Activated CD4-positive, alpha-beta T cell treated with anti-CD3 and anti-CD28 coated beads, Interleukin-2, amount 10 ng/mL, durations not matched to agents 7 days and 5 days (primary cell): ENCODE measurements around the gene PAX8. TPM values are rescaled to one million over a fixed set of nuclear protein-coding genes. Genes with fewer than 3 reads are reported as not detected.

Experiments
- CTCF ChIA-PET: fragments of 350-600 bp; sonication (Branson Sonifier 250); formaldehyde crosslinking; loops from one replicate; lab custom pipeline; 2021; ENCODE audit warnings: antibody characterized with exemption; lab: Charles Lee
- POLR2A ChIA-PET: fragments of 350-600 bp; sonication (Branson Sonifier 250); formaldehyde crosslinking; loops from one replicate; lab custom pipeline; 2021; ENCODE audit warnings: antibody characterized with exemption; lab: Charles Lee
- DNase-seq: peaks from one replicate; pipeline ENCODE4 v3.0.0-alpha.2; 2020
- H3K27ac Mint-ChIP-seq: one replicate; pipeline ENCODE4 v1.8.0; 2021; ENCODE audit warnings: mild to moderate bottlenecking, moderate library complexity, mixed read lengths
- H3K27me3 Mint-ChIP-seq: one replicate; pipeline ENCODE4 v1.8.0; 2021; ENCODE audit warnings: mixed read lengths
- H3K36me3 Mint-ChIP-seq: one replicate; pipeline ENCODE4 v1.8.0; 2021; ENCODE audit warnings: low read depth, mixed read lengths
- H3K4me1 Mint-ChIP-seq: one replicate; pipeline ENCODE4 v1.8.0; 2021; ENCODE audit warnings: mixed read lengths
- H3K4me3 Mint-ChIP-seq: one replicate; pipeline ENCODE4 v1.8.0; 2021; ENCODE audit warnings: mild to moderate bottlenecking, moderate library complexity, mixed read lengths
- H3K9me3 Mint-ChIP-seq: one replicate; pipeline ENCODE4 v1.8.0; 2021; ENCODE audit warnings: mixed read lengths
- total RNA-seq, 2 experiments: library from RNA; stranded (reverse); gene quantifications; one replicate each; pipeline ENCODE4 v1.2.3, GENCODE V29; 2021

Gene PAX8
- total RNA-seq, 2 experiments from 2014 or later, result 0.69 to 0.74 TPM

DNA sequence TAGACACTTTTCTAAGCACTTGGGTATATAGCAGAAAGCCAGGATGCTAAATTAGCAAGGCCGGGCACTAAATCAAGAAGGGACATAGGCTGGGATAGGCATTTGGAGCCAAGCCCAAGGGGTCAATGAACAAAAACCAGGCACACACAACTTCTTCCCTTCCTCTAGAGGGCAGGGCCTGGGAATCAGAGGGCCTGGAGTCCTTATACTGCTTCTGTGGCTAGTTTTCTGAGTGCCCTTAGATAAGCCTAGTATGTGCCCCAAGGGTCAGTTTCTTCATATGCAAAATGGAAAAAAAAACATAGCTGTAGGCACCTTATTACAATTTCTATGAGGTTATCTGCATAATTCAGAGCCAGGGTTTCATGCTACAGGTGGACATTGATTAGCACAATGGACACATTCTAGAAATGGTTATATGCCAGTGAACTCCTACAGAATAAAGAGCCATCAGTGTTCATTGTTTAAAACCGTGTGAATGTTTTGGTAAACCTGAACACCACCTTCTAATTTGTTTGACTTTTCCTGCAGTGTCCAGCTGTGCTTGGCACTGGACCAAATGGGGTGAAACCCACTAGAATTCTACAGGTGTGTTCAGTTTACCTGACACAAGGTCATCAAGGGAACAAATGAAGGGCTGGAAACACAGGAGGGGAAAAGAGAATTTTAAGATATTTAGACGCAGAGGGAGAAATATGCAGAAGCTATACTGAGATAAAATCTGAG is 49.6 kb downstream of the PAX8 start:
- Mint-ChIP-seq H3K27ac (no peak overlapping the region), H3K4me1 (peaks cover 27% of the 10 kb centered on the region), H3K9me3 (no peaks in the 10 kb centered on the region), H3K27me3 (peaks cover 2% of the 10 kb centered on the region), H3K4me3 (no peak overlapping the region), H3K36me3 (no peaks in the 10 kb centered on the region)
- ChIA-PET POLR2A (no interaction called here), CTCF (interaction anchor here (0.9 to 2.2 kb wide), 3 partner anchors 17 to 92 kb away, joined by 3 to 6 read pairs (median 3); no protein-coding TSS in a partner anchor)
- no peak for DNase-seq

GRCh38 chr2:113228351-113228750 is 50.4 kb downstream of the PAX8 start:
- no peaks in the 10 kb centered on the region for H3K36me3 Mint-ChIP-seq
- CTCF ChIA-PET, result interaction anchor here (0.9 to 1.2 kb wide), 2 partner anchors 21 to 43 kb away, joined by 3 to 4 read pairs; no protein-coding TSS in a partner anchor
- H3K4me1 Mint-ChIP-seq, result peaks cover 25% of the 10 kb centered on the region
- POLR2A ChIA-PET, result no interaction called here
- peaks cover 2% of the 10 kb centered on the region for H3K27me3 Mint-ChIP-seq
- no peak overlapping the region for H3K27ac Mint-ChIP-seq
- H3K4me3 Mint-ChIP-seq, result no peak overlapping the region
- DNase-seq, result no peak
- no peaks in the 10 kb centered on the region for H3K9me3 Mint-ChIP-seq

- ChIA-PET CTCF (interaction anchor here (0.9 to 1.4 kb wide), 3 partner anchors 11 to 43 kb away, joined by 3 to 8 read pairs (median 4); no protein-coding TSS in a partner anchor), POLR2A (no interaction called here)
- no peak for DNase-seq
- Mint-ChIP-seq H3K9me3 (no peaks in the 10 kb centered on the region), H3K27ac (no peak overlapping the region), H3K27me3 (peaks cover 2% of the 10 kb centered on the region), H3K36me3 (no peaks in the 10 kb centered on the region), H3K4me1 (peaks cover 25% of the 10 kb centered on the region), H3K4me3 (no peak overlapping the region)
These were observed 51.0 kb downstream of the PAX8 start for GRCh38 chr2:113227698-113228097.

- no peaks in the 10 kb centered on the region for H3K36me3 Mint-ChIP-seq
- H3K27me3 Mint-ChIP-seq, result peaks cover 2% of the 10 kb centered on the region
- no peaks in the 10 kb centered on the region for H3K9me3 Mint-ChIP-seq
- no peak overlapping the region for H3K27ac Mint-ChIP-seq
- ChIA-PET POLR2A (no interaction called here), CTCF (interaction anchor here (0.9 to 1.4 kb wide), 3 partner anchors 10 to 44 kb away, joined by 3 to 8 read pairs (median 4); no protein-coding TSS in a partner anchor)
- DNase-seq, result no peak
- no peak overlapping the region for H3K4me3 Mint-ChIP-seq
- H3K4me1 Mint-ChIP-seq, result peaks cover 25% of the 10 kb centered on the region
These were observed 51.4 kb downstream of the PAX8 start for GRCh38 chr2:113227290-113227689.

DNA sequence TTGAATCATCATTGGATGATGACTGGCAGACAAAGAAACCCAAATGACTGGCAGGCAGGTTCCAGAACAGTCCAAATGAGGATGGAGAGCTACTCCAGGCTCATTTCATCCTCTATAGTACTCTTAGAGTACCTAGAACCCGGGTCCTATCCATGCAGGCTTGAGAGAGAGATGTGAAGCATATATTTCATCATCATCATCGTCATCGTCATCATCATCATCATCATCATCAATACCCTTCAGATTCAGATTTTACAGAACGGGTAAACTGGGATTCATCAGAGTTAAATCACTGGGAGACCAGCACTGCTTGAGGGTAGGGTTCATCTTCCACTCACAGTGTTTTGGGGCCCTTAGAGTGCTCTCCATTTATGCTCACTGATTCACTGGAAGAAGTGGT is 52.3 kb downstream of the PAX8 start:
- no peak overlapping the region for H3K27ac Mint-ChIP-seq
- DNase-seq, result no peak
- H3K9me3 Mint-ChIP-seq, result no peaks in the 10 kb centered on the region
- no peaks in the 10 kb centered on the region for H3K36me3 Mint-ChIP-seq
- POLR2A ChIA-PET, result no interaction called here
- CTCF ChIA-PET, result interaction anchor here (0.8 to 1.4 kb wide), 4 partner anchors 10 to 146 kb away, joined by 3 to 8 read pairs (median 4); no protein-coding TSS in a partner anchor
- peaks cover 25% of the 10 kb centered on the region for H3K4me1 Mint-ChIP-seq
- peaks cover 4% of the 10 kb centered on the region for H3K27me3 Mint-ChIP-seq
- no peak overlapping the region for H3K4me3 Mint-ChIP-seq

- Mint-ChIP-seq H3K27me3 (peaks cover 4% of the 10 kb centered on the region), H3K36me3 (no peaks in the 10 kb centered on the region), H3K4me3 (no peak overlapping the region), H3K4me1 (peaks cover 18% of the 10 kb centered on the region), H3K27ac (no peak overlapping the region), H3K9me3 (no peaks in the 10 kb centered on the region)
- ChIA-PET CTCF (interaction anchor here (0.8 to 1.3 kb wide), 3 partner anchors 15 to 145 kb away, joined by 3 to 4 read pairs (median 3); no protein-coding TSS in a partner anchor), POLR2A (no interaction called here)
- DNase-seq, result no peak
These were observed 53.2 kb downstream of the PAX8 start for GRCh38 chr2:113225263-113226259.

- H3K9me3 Mint-ChIP-seq, result no peaks in the 10 kb centered on the region
- no peak overlapping the region for H3K27ac Mint-ChIP-seq
- H3K4me1 Mint-ChIP-seq, result peaks cover 13% of the 10 kb centered on the region
- H3K36me3 Mint-ChIP-seq, result no peaks in the 10 kb centered on the region
- DNase-seq, result no peak
- ChIA-PET CTCF (interaction anchor here (0.7 to 1.2 kb wide), 3 partner anchors 17 to 165 kb away, joined by 3 to 4 read pairs (median 3); no protein-coding TSS in a partner anchor), POLR2A (no interaction called here)
- peaks cover 4% of the 10 kb centered on the region for H3K27me3 Mint-ChIP-seq
- no peak overlapping the region for H3K4me3 Mint-ChIP-seq
These were observed 54.0 kb downstream of the PAX8 start for GRCh38 chr2:113224647-113225236.

DNA sequence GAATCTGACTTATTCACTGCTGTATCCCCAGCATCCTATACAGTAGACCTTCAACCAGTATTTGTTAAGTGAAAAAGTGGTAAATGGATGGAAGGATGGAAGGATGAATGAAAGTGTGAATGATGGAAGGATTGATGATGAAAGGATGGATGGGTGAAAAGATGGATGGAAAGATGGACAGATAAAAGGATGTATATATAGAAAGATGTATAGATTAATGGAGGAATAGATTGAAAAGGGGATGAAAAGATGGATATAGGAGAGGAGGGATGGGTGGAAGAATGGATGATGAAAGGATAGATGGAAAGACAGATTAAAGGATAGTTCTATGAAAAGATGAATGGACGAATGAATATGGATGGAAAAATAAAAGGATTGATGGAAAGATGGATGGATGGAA is 54.9 kb downstream of the PAX8 start:
- peaks cover 4% of the 10 kb centered on the region for H3K27me3 Mint-ChIP-seq
- peaks cover 8% of the 10 kb centered on the region for H3K4me1 Mint-ChIP-seq

DNA sequence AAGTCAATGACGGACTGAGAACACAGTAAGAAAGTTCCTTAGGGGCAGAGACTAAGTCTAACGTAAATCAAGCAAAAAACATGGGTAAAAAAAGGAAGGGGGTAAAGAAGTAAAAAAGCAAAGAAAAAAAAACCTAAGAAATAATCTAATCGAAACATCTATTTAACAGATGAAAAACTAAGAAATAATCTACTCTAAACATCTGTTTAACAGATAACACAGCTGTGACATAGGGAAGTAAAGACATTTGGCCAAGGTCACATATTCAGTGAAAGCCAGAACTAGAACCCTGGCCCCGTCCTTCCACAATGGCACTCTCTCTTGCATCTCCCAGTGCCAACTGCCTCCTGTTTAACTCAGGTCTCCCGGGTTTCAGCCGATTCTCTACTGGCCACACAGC is 56.9 kb downstream of the PAX8 start:
- CTCF ChIA-PET, result interaction anchor here (0.9 to 2.7 kb wide), 6 partner anchors 9 to 142 kb away, joined by 3 to 13 read pairs (median 4); no protein-coding TSS in a partner anchor
- Mint-ChIP-seq H3K4me1 (peaks cover 22% of the 10 kb centered on the region), H3K4me3 (no peak overlapping the region), H3K27me3 (peaks cover 4% of the 10 kb centered on the region), H3K9me3 (no peaks in the 10 kb centered on the region), H3K27ac (no peak overlapping the region), H3K36me3 (no peaks in the 10 kb centered on the region)
- DNase-seq, result no peak
- POLR2A ChIA-PET, result no interaction called here

More for the DNA sequence above, 54.9 kb downstream of the PAX8 start:
- Mint-ChIP-seq H3K9me3 (no peaks in the 10 kb centered on the region), H3K27ac (no peak overlapping the region), H3K4me3 (no peak overlapping the region), H3K36me3 (no peaks in the 10 kb centered on the region)
- CTCF ChIA-PET, result interaction anchor here (1.2 kb wide), 1 partner anchor 17 kb away, joined by 4 read pairs; no protein-coding TSS in a partner anchor
- no peak for DNase-seq
- POLR2A ChIA-PET, result no interaction called here

- no peak for DNase-seq
- no peaks in the 10 kb centered on the region for H3K36me3 Mint-ChIP-seq
- no peak overlapping the region for H3K27ac Mint-ChIP-seq
- peaks cover 22% of the 10 kb centered on the region for H3K4me1 Mint-ChIP-seq
- CTCF ChIA-PET, result interaction anchor here (0.9 to 2.7 kb wide), 8 partner anchors 9 to 141 kb away, joined by 3 to 13 read pairs (median 3); partner anchors contain the start of gene PSD4
- peaks cover 4% of the 10 kb centered on the region for H3K27me3 Mint-ChIP-seq
- POLR2A ChIA-PET, result no interaction called here
- H3K9me3 Mint-ChIP-seq, result no peaks in the 10 kb centered on the region
- no peak overlapping the region for H3K4me3 Mint-ChIP-seq
These were observed 57.6 kb downstream of the PAX8 start for GRCh38 chr2:113220970-113221708.

DNA sequence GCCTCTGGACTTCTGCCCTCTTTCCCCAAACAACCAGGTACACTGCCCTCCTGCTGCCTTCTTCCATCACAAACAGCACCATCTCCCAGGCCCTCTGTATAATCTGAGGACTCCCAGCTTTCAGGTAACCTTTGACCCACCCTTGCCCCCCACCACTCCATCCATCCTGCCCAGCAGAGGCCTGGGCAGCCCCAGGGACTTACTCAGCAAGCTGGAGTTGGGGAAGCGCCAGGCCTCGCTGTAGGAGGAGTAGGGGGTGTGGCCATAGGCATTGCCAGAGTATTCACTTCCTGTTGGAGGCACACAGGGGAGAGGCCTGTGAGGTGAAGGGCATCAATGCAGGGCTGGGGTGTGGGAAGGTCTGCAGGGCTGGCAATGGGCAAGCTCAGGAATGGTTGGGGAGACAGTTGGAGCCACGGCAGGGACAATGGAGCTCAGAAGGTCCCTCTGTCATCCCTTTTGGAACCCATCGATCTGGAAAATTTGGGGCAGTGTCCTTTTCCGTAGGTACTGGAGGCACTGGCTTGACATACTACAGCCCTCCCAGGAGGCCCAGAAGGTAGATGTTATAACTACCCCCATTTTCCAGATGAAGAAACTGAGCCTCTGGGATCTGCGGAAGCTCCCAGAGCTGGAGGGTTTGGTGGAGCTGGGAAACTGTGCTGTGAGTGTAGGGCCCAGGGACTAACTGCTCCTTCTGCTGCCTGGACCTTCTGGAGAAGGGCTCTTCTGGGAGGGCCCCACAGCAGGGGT is 58.7 kb downstream of the PAX8 start:
- no peak overlapping the region for H3K4me3 Mint-ChIP-seq
- ChIA-PET CTCF (interaction anchor here (0.5 to 1.6 kb wide), 9 partner anchors 15 to 117 kb away, joined by 3 to 4 read pairs (median 3); partner anchors contain the start of gene PSD4), POLR2A (no interaction called here)
- H3K27ac Mint-ChIP-seq, result no peak overlapping the region
- no peak for DNase-seq
- peaks cover 22% of the 10 kb centered on the region for H3K4me1 Mint-ChIP-seq
- no peaks in the 10 kb centered on the region for H3K36me3 Mint-ChIP-seq
- peaks cover 3% of the 10 kb centered on the region for H3K27me3 Mint-ChIP-seq
- H3K9me3 Mint-ChIP-seq, result no peaks in the 10 kb centered on the region
